HUES6 (cell line): ENCODE data around the gene MTRF1.
"Not testable (repeated sequence)": the region's sequence is repeated elsewhere in the genome, so short reads cannot be mapped to it uniquely, and the experiment has no call there.

Experiments used
- H3K27ac ChIP-seq: 2 replicates; pipeline ENCODE4 v1.7.0; 2013; ENCODE audit warnings: low read depth, mild to moderate bottlenecking, low read length, inconsistent platforms
- H3K27me3 ChIP-seq: 2 replicates; pipeline ENCODE4 v1.6.1; 2013; ENCODE audit warnings: low read length; ENCODE audit not compliant: control insufficient read depth, insufficient read depth
- H3K36me3 ChIP-seq: 2 replicates; pipeline ENCODE4 v1.6.1; 2013; ENCODE audit warnings: low read length; ENCODE audit not compliant: control insufficient read depth, insufficient read depth
- H3K4me1 ChIP-seq: 2 replicates; pipeline ENCODE4 v1.6.1; 2013; ENCODE audit warnings: low read length; ENCODE audit not compliant: control insufficient read depth, insufficient read depth
- H3K4me3 ChIP-seq: 2 replicates; pipeline ENCODE4 v1.5.1; 2013; ENCODE audit warnings: low read depth, low read length
- H3K9ac ChIP-seq: one replicate; pipeline ENCODE4 v1.6.1; 2013; ENCODE audit warnings: mild to moderate bottlenecking, low read length
- H3K9me3 ChIP-seq: 2 replicates; pipeline ENCODE4 v1.6.1; 2013; ENCODE audit warnings: low read depth, low read length; ENCODE audit not compliant: control insufficient read depth, insufficient read depth

The MTRF1 gene

GRCh38 chr13:41175576-41175975 is 87.8 kb downstream of the MTRF1 start:
- H3K27ac ChIP-seq, H3K9ac ChIP-seq, H3K4me3 ChIP-seq, H3K4me1 ChIP-seq, H3K27me3 ChIP-seq, H3K36me3 ChIP-seq: not testable (repeated sequence)
- peaks cover 38% of the 10 kb centered on the region for H3K9me3 ChIP-seq
